Measurements from ENCODE around the gene VLDLR. TPM values are rescaled to one million over a fixed set of nuclear protein-coding genes. Genes with fewer than 3 reads are reported as not detected.

VLDLR gene
- total and polyA plus RNA-seq, 2 donors, result 1.6 to 1.8 TPM

- DNase-seq (ENCODE audit: low read depth in 6 of 9, low spot score in 9 of 9), result no peak
- over 99% methylated on average over 4 of the region's 4 CpGs for WGBS
Measured at GRCh38 chr9:2666569-2666968, 45.0 kb downstream of the VLDLR start.

GRCh38 chr9:2673161-2673560, 51.6 kb downstream of the VLDLR start:
- Histone ChIP-seq H3K27ac (ENCODE audit: low read depth in 1 of 2, low read length in 1 of 2) (no peak overlapping the region), H3K36me3 (ENCODE audit: control insufficient read depth in 2 of 2, insufficient read depth in 2 of 2, low read length in 1 of 2) (no peaks in the 10 kb centered on the region), H3K4me1 (ENCODE audit: control insufficient read depth in 2 of 2, insufficient read depth in 2 of 2, low read length in 2 of 2) (no peaks in the 10 kb centered on the region), H3K9me3 (ENCODE audit: control insufficient read depth in 2 of 2, insufficient read depth in 1 of 2, low read length in 1 of 2) (no peaks in the 10 kb centered on the region), H3K4me3 (ENCODE audit: low read length in 2 of 2) (no peak overlapping the region), H3K27me3 (ENCODE audit: control insufficient read depth in 2 of 2, insufficient read depth in 1 of 2, low read length in 1 of 2) (no peaks in the 10 kb centered on the region)
- 89% methylated on average over 1 of the region's 3 CpGs for WGBS
- no peak for DNase-seq (ENCODE audit: low read depth in 6 of 9, low spot score in 9 of 9)

More at GRCh38 chr9:2666569-2666968, 45.0 kb downstream of the VLDLR start:
- H3K9me3 ChIP-seq (ENCODE audit: control insufficient read depth in 2 of 2, insufficient read depth in 1 of 2, low read length in 1 of 2), result peaks cover 0 to 4% of the 10 kb centered on the region in 2 donors
- no peak overlapping the region for H3K4me3 ChIP-seq (ENCODE audit: low read length in 2 of 2)
- no peaks in the 10 kb centered on the region for H3K36me3 ChIP-seq (ENCODE audit: control insufficient read depth in 2 of 2, insufficient read depth in 2 of 2, low read length in 1 of 2)
- H3K4me1 ChIP-seq (ENCODE audit: control insufficient read depth in 2 of 2, insufficient read depth in 2 of 2, low read length in 2 of 2), result peaks cover 0 to 2% of the 10 kb centered on the region in 2 donors
- H3K27me3 ChIP-seq (ENCODE audit: control insufficient read depth in 2 of 2, insufficient read depth in 1 of 2, low read length in 1 of 2), result no peaks in the 10 kb centered on the region
- no peak overlapping the region for H3K27ac ChIP-seq (ENCODE audit: low read depth in 1 of 2, low read length in 1 of 2)

DNA sequence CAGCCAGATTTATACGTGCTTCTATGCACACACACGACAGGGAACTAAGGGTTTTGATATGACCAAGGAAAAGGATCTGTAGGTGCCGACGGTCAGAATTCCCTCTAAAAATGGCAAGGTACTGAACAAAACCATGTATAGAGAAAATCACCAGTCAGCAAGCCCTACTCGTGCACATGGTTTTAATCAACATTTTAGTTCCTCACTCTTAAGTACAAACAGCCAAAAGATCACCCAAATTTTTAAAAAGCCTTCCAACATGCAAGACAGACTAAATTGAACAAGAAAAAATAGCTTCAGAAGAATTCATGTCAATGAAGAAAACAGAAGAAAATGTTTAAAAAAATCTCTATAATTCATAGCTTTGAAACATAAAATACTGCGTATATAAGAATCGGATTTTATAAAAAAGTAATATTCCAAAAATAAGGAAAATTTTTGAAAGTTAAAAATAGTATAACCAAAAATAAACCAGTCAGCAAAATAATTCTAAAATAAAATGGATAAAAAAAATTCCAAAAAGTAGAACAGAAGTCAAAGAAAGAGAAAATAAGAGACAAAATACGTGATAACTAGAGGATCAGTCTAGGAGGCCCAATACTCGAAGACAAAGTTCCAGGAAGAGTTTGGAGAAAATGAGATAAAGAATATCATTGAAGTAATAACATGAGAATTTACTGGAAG, 52.7 kb downstream of the VLDLR start:
- H3K27ac ChIP-seq (ENCODE audit: low read depth in 1 of 2, low read length in 1 of 2), result no peak overlapping the region
- no peaks in the 10 kb centered on the region for H3K27me3 ChIP-seq (ENCODE audit: control insufficient read depth in 2 of 2, insufficient read depth in 1 of 2, low read length in 1 of 2)
- no peaks in the 10 kb centered on the region for H3K9me3 ChIP-seq (ENCODE audit: control insufficient read depth in 2 of 2, insufficient read depth in 1 of 2, low read length in 1 of 2)
- H3K4me3 ChIP-seq (ENCODE audit: low read length in 2 of 2), result no peak overlapping the region
- no peaks in the 10 kb centered on the region for H3K36me3 ChIP-seq (ENCODE audit: control insufficient read depth in 2 of 2, insufficient read depth in 2 of 2, low read length in 1 of 2)
- no peak for DNase-seq (ENCODE audit: low read depth in 6 of 9, low spot score in 9 of 9)
- H3K4me1 ChIP-seq (ENCODE audit: control insufficient read depth in 2 of 2, insufficient read depth in 2 of 2, low read length in 2 of 2), result no peaks in the 10 kb centered on the region
- 96% methylated on average over 9 of the region's 9 CpGs for WGBS

DNA sequence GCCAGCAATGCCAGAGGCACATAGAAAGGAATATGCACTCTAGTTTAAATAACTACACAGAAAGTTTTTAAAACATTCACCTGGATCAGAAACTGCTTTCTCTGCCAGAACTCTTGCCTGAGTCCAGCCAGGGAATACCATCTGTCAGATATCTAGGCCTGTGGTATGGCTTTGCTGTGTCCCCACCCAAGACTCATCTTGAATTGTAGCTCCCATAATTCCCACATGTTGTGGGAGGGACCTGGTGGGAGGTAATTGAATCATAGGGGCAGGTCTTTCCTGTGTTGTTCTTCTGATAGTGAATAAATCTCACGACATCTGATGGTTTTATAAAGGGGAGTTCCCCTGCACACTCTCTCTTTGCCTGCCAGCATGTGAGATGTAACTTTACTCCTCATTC, 54.2 kb downstream of the VLDLR start:
- no peak for DNase-seq (ENCODE audit: low read depth in 6 of 9, low spot score in 9 of 9)
- Histone ChIP-seq H3K4me1 (ENCODE audit: control insufficient read depth in 2 of 2, insufficient read depth in 2 of 2, low read length in 2 of 2) (no peaks in the 10 kb centered on the region), H3K27ac (ENCODE audit: low read depth in 1 of 2, low read length in 1 of 2) (no peak overlapping the region), H3K9me3 (ENCODE audit: control insufficient read depth in 2 of 2, insufficient read depth in 1 of 2, low read length in 1 of 2) (no peaks in the 10 kb centered on the region), H3K4me3 (ENCODE audit: low read length in 2 of 2) (no peak overlapping the region), H3K36me3 (ENCODE audit: control insufficient read depth in 2 of 2, insufficient read depth in 2 of 2, low read length in 1 of 2) (no peaks in the 10 kb centered on the region), H3K27me3 (ENCODE audit: control insufficient read depth in 2 of 2, insufficient read depth in 1 of 2, low read length in 1 of 2) (no peaks in the 10 kb centered on the region)
- WGBS, result 86% methylated on average over 1 of the region's 1 CpG

GRCh38 chr9:2676466-2676865, 54.9 kb downstream of the VLDLR start:
- 84% methylated on average over 4 of the region's 4 CpGs for WGBS
- Histone ChIP-seq H3K27me3 (ENCODE audit: control insufficient read depth in 2 of 2, insufficient read depth in 1 of 2, low read length in 1 of 2) (no peaks in the 10 kb centered on the region), H3K36me3 (ENCODE audit: control insufficient read depth in 2 of 2, insufficient read depth in 2 of 2, low read length in 1 of 2) (no peaks in the 10 kb centered on the region), H3K27ac (ENCODE audit: low read depth in 1 of 2, low read length in 1 of 2) (no peak overlapping the region), H3K4me3 (ENCODE audit: low read length in 2 of 2) (no peak overlapping the region), H3K9me3 (ENCODE audit: control insufficient read depth in 2 of 2, insufficient read depth in 1 of 2, low read length in 1 of 2) (no peaks in the 10 kb centered on the region), H3K4me1 (ENCODE audit: control insufficient read depth in 2 of 2, insufficient read depth in 2 of 2, low read length in 2 of 2) (no peaks in the 10 kb centered on the region)
- no peak for DNase-seq (ENCODE audit: low read depth in 6 of 9, low spot score in 9 of 9)

- H3K27ac ChIP-seq (ENCODE audit: low read depth in 1 of 2, low read length in 1 of 2), result no peak overlapping the region
- 86% methylated on average over 5 of the region's 5 CpGs for WGBS
- no peaks in the 10 kb centered on the region for H3K36me3 ChIP-seq (ENCODE audit: control insufficient read depth in 2 of 2, insufficient read depth in 2 of 2, low read length in 1 of 2)
- no peak overlapping the region for H3K4me3 ChIP-seq (ENCODE audit: low read length in 2 of 2)
- no peak for DNase-seq (ENCODE audit: low read depth in 6 of 9, low spot score in 9 of 9)
- H3K4me1 ChIP-seq (ENCODE audit: control insufficient read depth in 2 of 2, insufficient read depth in 2 of 2, low read length in 2 of 2), result no peaks in the 10 kb centered on the region
- H3K27me3 ChIP-seq (ENCODE audit: control insufficient read depth in 2 of 2, insufficient read depth in 1 of 2, low read length in 1 of 2), result no peaks in the 10 kb centered on the region
- no peaks in the 10 kb centered on the region for H3K9me3 ChIP-seq (ENCODE audit: control insufficient read depth in 2 of 2, insufficient read depth in 1 of 2, low read length in 1 of 2)
Measured at GRCh38 chr9:2677915-2678889, 56.6 kb downstream of the VLDLR start.

- Histone ChIP-seq H3K27ac (ENCODE audit: low read depth in 1 of 2, low read length in 1 of 2) (no peak overlapping the region), H3K27me3 (ENCODE audit: control insufficient read depth in 2 of 2, insufficient read depth in 1 of 2, low read length in 1 of 2) (no peaks in the 10 kb centered on the region), H3K4me1 (ENCODE audit: control insufficient read depth in 2 of 2, insufficient read depth in 2 of 2, low read length in 2 of 2) (no peaks in the 10 kb centered on the region), H3K4me3 (ENCODE audit: low read length in 2 of 2) (no peak overlapping the region), H3K36me3 (ENCODE audit: control insufficient read depth in 2 of 2, insufficient read depth in 2 of 2, low read length in 1 of 2) (no peaks in the 10 kb centered on the region), H3K9me3 (ENCODE audit: control insufficient read depth in 2 of 2, insufficient read depth in 1 of 2, low read length in 1 of 2) (no peaks in the 10 kb centered on the region)
- DNase-seq (ENCODE audit: low read depth in 6 of 9, low spot score in 9 of 9), result no peak
- WGBS, result 96% methylated on average over 2 of the region's 2 CpGs
Measured at GRCh38 chr9:2679011-2679410, 57.4 kb downstream of the VLDLR start.

DNA sequence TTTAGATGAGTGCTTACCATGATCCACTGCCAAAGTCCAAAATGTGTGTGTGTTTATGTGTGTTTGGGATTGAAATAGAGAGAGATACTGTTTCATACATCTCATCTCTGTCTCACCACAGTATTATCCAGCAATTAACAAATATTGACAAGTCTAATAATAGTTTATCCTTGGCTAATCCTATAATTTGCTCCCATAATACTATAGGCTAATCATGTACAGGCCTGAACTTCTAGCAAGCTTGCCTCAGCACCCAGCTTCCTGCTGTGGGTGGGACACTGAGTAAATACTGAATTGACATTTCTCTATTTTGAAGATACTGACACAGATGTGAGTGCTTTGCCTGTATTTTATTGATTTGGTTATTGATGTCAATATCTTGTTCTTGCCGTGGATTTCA, 60.4 kb downstream of the VLDLR start:
- Histone ChIP-seq H3K27ac (ENCODE audit: low read depth in 1 of 2, low read length in 1 of 2) (no peak overlapping the region), H3K27me3 (ENCODE audit: control insufficient read depth in 2 of 2, insufficient read depth in 1 of 2, low read length in 1 of 2) (no peaks in the 10 kb centered on the region), H3K9me3 (ENCODE audit: control insufficient read depth in 2 of 2, insufficient read depth in 1 of 2, low read length in 1 of 2) (no peaks in the 10 kb centered on the region), H3K4me3 (ENCODE audit: low read length in 2 of 2) (no peak overlapping the region), H3K36me3 (ENCODE audit: control insufficient read depth in 2 of 2, insufficient read depth in 2 of 2, low read length in 1 of 2) (no peaks in the 10 kb centered on the region), H3K4me1 (ENCODE audit: control insufficient read depth in 2 of 2, insufficient read depth in 2 of 2, low read length in 2 of 2) (no peaks in the 10 kb centered on the region)
- WGBS, result 95% methylated on average over 1 of the region's 1 CpG
- no peak for DNase-seq (ENCODE audit: low read depth in 6 of 9, low spot score in 9 of 9)

- H3K36me3 ChIP-seq (ENCODE audit: control insufficient read depth in 2 of 2, insufficient read depth in 2 of 2, low read length in 1 of 2), result no peaks in the 10 kb centered on the region
- H3K4me3 ChIP-seq (ENCODE audit: low read length in 2 of 2), result no peak overlapping the region
- no peaks in the 10 kb centered on the region for H3K4me1 ChIP-seq (ENCODE audit: control insufficient read depth in 2 of 2, insufficient read depth in 2 of 2, low read length in 2 of 2)
- H3K9me3 ChIP-seq (ENCODE audit: control insufficient read depth in 2 of 2, insufficient read depth in 1 of 2, low read length in 1 of 2), result no peaks in the 10 kb centered on the region
- DNase-seq (ENCODE audit: low read depth in 6 of 9, low spot score in 9 of 9), result no peak
- H3K27me3 ChIP-seq (ENCODE audit: control insufficient read depth in 2 of 2, insufficient read depth in 1 of 2, low read length in 1 of 2), result no peaks in the 10 kb centered on the region
- H3K27ac ChIP-seq (ENCODE audit: low read depth in 1 of 2, low read length in 1 of 2), result no peak overlapping the region
- WGBS, result 96% methylated on average over 4 of the region's 4 CpGs
Measured at GRCh38 chr9:2686911-2687310, 65.3 kb downstream of the VLDLR start.
